AG08395 (cell line): ENCODE data around the gene MAPK4.
"Not testable (repeated sequence)": the region's sequence is repeated elsewhere in the genome, so short reads cannot be mapped to it uniquely, and the experiment has no call there.

Source experiments
- DNase-seq: peaks from one replicate; pipeline ENCODE4 v3.0.0; 2012; ENCODE audit warnings: mixed read lengths, low spot score

Gene MAPK4

GRCh38 chr18:50680966-50681365 is 121.1 kb downstream of the MAPK4 start:
- no peak for DNase-seq

DNA sequence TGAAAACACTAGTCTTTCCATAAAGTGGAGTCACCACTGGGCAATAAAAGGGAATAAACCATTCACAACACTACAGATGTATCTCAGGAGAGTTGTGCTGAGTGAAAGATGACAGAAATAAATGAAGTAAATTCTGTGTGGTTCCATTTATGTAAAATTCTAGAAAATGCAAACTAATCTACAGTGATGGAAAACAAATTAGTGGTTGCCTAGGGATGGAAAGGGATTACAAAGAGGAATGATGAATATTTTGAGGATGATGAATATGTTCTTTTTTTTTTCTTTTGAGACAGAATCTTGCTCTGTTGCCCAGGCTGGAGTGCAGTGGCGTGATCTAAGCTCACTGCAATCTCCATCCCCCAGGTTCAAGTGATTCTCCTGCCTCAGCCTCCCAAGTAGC is 123.0 kb downstream of the MAPK4 start:
- no peak for DNase-seq

DNA sequence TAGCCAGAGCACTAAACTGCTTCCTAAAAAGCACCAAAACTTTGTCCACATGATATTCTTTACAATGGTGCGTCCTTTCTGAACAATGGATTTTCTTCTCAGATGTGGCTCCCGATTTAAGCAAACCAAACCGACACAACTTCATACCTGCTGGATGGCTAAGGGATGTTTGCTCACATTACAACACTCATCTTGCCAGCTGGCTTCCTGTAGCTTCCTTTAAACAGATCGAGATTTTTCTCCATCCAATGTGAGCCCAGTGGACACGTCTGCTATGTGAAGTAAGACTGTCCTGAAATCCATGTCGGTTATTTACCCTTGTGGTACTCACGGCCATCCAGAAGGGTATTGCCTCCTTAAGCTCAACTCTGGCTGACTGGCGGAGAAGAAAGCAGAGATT is 126.5 kb downstream of the MAPK4 start:
- no peak for DNase-seq

DNA sequence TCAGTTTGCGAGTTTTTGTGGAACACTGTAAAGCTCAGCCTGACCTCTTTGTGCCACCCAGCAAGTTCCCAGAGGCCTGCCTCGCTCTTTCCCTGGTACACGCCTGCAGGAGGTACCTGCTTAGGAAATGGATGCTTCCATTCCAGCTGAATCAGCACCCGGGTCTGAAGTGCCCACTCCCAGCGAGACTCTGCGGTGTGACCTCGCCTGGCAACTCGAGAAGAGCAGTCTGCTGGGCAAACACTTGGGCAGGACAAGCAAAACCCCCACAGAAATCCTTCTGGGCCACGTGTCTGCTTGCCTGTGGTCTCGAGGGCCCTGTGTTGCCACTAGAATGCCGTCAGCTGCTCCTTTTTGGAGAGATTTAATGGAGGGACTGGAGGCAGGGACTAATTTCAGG is 127.6 kb downstream of the MAPK4 start:
- no peak for DNase-seq

GRCh38 chr18:50689578-50689977 is 129.7 kb downstream of the MAPK4 start:
- DNase-seq: no peak

DNA sequence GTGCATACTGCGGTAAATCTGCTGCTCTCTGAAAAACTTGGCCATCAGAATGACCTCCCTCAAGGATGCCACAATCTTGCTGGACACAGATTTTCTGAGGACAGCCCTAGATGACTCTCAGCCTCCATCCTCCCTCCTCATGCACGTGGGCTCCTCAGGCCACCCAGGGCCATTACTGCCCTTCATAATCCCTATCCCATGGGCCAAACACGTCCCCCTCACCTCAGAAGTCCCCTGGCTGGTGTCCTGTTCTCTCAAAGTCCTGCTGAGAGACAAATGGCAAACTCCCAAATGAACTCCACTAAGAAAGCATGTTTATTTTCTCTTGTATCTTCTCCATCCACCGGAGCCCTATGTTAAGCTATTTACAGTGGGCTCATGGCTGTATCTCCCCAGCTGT is 134.3 kb downstream of the MAPK4 start:
- no peak for DNase-seq

DNA sequence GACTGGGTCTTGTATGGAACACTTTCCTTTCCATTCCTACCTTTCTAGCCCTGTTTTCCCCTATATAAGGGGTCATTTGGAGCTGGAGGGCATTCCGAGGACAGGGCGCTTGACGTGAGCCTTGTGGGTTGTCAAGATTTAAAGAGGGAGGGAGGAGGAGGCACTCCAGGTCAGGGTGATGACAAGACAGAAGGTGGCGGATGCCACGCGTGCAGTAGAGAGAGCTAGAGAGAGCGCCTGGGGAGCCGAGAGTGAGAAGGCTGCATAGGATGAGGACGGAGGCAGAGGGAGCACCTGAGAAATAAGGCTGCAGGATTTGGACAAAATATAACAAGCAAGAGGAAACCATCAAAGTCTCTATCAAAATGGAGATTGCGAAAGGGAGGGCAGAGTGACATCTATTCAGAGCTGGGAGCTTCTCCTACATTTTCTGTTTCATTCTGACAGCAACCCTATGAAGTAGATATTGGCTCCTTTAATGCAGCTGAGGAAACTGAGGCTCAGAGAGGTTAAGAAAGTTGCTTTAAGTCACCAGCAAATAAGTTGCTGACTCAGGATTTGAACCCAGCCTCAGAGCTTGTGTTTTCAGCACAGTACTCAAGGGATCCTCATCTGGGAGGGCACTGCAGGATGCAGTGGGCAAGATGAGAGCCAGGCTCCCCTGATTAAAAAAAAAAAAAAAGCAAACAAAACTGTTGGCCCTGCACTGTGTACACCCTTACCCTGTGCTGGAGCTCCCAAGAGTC is 135.7 kb downstream of the MAPK4 start:
- DNase-seq: no peak

GRCh38 chr18:50696436-50696835 is 136.5 kb downstream of the MAPK4 start:
- no peak for DNase-seq

GRCh38 chr18:50696929-50697328 is 137.0 kb downstream of the MAPK4 start:
- no peak for DNase-seq

DNA sequence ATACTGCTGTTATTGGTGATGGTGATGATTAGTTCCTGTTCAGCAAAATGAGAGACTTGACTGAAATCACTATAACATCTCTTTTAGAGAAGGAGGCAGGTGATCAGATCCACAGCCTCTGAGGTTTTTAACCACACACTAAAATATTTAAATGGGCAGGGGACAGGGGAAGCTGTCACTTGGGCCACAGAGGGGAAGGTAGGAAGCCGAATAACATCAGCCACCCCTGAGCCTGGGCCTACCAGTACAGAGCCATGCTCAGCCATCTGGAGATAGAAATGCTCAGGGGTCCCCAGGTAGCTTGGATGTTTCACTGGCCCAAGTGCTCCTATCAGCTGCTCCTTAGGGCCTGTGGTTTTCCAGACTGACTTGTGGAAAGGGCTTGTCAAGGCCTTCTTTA is 137.6 kb downstream of the MAPK4 start:
- DNase-seq: no peak

- no peak for DNase-seq
These were observed 140.6 kb downstream of the MAPK4 start for GRCh38 chr18:50700245-50701165.

DNA sequence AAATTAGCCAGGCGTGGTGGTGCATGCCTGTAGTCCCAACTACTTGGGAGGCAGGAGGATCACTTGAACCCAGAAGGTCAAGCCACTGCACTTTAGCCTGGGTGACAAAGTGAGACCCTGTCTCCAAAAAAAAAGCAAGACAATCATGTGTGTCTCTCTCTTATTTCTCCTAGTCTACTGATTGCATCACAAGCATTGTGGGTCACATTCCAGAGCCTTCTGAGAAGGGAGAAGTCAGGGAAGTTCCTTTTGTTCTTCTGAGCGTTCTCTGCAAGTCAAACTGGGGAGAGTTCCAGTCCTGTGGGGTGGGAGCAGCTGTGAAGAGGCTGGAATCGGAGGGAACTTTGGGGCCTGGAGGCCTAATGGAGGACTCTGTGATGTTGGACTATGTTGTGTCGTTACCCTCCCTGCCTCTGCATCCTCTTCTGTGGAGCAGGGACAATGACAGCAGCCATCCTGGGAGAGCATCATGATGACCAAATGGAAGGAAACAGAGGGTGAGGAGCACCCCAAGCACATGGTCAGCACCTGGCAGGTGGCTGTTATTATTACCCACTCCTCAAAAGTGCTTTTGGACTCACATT is 144.6 kb downstream of the MAPK4 start:
- no peak for DNase-seq

DNA sequence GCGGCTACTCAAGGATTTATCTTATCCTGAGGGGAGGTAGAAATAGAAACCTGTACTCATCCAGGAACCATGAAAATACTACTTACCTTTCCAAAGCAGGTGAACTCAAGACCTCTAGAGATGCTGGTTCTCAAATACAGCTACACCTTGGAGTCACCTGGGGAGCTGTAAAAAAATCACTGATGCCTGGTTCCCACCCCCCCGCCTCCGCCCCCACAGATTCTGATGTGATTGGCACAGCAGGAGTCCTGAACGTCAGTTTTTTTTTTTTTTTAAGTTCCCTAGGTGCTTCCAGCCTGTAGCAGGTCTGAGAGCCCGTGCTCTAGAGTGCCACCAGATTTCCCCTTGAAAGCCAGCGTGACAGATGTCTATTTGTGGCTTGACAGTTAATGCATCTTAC is 146.3 kb downstream of the MAPK4 start:
- DNase-seq: no peak

GRCh38 chr18:50706651-50707050 is 146.8 kb downstream of the MAPK4 start:
- DNase-seq: no peak

GRCh38 chr18:50707297-50707696 is 147.4 kb downstream of the MAPK4 start:
- DNase-seq: not testable (repeated sequence)

DNA sequence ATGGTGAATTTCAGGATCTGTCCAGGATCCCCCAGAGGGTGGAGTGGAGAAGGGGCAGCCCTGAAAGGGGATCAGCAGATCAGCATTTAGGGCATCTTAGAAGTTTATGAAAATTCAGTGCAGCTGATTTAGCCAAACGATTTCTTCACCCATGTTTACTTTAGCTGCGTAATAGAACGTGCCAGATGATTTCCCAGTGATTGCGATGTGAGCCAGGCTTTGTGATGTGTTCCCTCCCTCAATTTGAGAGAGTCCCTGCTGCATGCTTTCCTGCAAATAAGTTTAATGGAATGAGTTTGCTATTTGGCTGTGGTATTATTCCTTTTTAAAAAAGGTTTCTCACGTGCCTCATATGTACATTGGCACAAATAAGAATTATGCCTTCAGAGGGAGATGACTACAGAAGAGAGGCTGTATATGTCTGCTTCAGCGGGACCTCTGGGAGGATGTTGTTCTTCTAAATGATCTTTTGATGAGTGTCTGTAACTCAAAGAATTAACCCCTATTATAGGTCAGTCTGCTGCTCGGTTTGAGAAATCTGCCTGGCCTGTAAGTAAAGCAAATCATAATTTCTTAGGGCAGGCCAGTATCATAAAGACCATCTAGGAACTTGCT is 148.1 kb downstream of the MAPK4 start:
- no peak for DNase-seq

DNA sequence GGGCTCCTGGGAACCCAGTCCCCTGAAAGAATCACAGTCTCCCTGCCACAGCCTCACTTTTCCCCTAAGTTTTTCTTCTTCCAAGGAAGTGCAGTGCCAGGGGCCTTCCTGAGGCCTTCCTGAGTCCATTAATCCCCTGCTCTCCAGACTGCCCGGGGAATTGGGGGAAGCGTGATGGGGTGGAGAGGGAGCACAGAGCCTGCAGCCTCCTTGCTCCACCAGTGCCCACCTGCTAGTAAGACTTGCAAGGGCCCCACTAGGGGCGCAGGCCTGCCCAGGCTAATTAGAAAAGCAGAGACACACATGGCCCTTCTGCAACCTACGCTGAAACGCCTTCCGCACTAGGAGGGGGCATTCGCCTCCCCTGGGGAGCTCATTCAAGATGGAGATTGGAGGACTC is 149.3 kb downstream of the MAPK4 start:
- no peak for DNase-seq

- no peak for DNase-seq
These were observed 151.5 kb downstream of the MAPK4 start for GRCh38 chr18:50711386-50711785.

GRCh38 chr18:50715919-50716318 is 156.0 kb downstream of the MAPK4 start:
- no peak for DNase-seq

GRCh38 chr18:50716902-50717301 is 157.0 kb downstream of the MAPK4 start:
- no peak for DNase-seq

DNA sequence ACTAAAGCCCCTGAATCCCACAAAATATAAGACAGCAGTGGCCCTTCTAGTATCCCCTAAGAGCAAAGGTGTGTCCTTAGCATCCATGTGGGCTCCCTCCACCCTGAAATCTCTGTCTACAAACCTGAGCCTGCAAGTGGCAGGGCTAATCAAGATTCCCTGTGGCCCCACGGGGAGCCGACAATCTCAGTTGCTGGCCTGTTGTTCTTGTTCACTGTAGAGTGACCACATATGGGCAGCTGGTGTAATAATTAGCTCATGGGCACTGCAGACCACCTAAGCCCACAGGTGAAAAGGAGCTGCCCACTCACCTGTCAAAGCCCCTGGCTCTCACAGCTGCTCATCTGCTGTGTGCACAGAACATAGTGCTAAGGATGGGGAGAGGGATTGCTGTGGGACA is 157.7 kb downstream of the MAPK4 start:
- DNase-seq: no peak

GRCh38 chr18:50719471-50720324 is 159.8 kb downstream of the MAPK4 start:
- DNase-seq: no peak
